SK-N-SH treated with all-trans-retinoic acid at 6 μM for 48 hours (cell line): ENCODE results near the gene DRGX.

Experiments
- ATAC-seq: fragments of 200-7000 bp; cut with Tn5 transposase; 3 replicates; pipeline ENCODE4 v1.9.1; 2020; ENCODE audit warnings: mild to moderate bottlenecking, moderate library complexity
- BACH2 ChIP-seq: fragments of 250-450 bp; sonication (Bioruptor Pico); IDR thresholded peaks from 2 replicates; pipeline ENCODE4 v1.9.0; 2021; ENCODE audit warnings: mild to moderate bottlenecking, borderline replicate concordance
- CSDC2 ChIP-seq: fragments of 250-450 bp; sonication (Bioruptor Pico); IDR thresholded peaks from 2 replicates; pipeline ENCODE4 v1.5.0; 2020; ENCODE audit warnings: mild to moderate bottlenecking, moderate library complexity
- GLIS3 ChIP-seq: fragments of 250-450 bp; sonication (Bioruptor Pico); IDR thresholded peaks from 2 replicates; pipeline ENCODE4 v1.5.0; 2020; ENCODE audit warnings: mild to moderate bottlenecking, moderate library complexity
- ISL1 ChIP-seq: fragments of 250-450 bp; sonication (Bioruptor Pico); IDR thresholded peaks from 2 replicates; pipeline ENCODE4 v2.1.2; 2022; ENCODE audit warnings: mild to moderate bottlenecking, moderate library complexity
- OSR1 ChIP-seq: fragments of 250-450 bp; sonication (Bioruptor Pico); IDR thresholded peaks from 2 replicates; pipeline ENCODE4 v1.8.0; 2022; ENCODE audit warnings: moderate library complexity, mild to moderate bottlenecking, inconsistent platforms
- PPARA ChIP-seq: fragments of 250-450 bp; sonication (Bioruptor Pico); IDR thresholded peaks from 2 replicates; pipeline ENCODE4 v1.5.0; 2020; ENCODE audit warnings: mild to moderate bottlenecking, borderline replicate concordance
- RARB ChIP-seq: fragments of 250-450 bp; sonication (Bioruptor Pico); IDR thresholded peaks from 2 replicates; pipeline ENCODE4 v1.8.0; 2021; ENCODE audit warnings: mild to moderate bottlenecking, moderate library complexity
- SNAI2 ChIP-seq: fragments of 250-450 bp; sonication (Bioruptor Pico); IDR thresholded peaks from 2 replicates; pipeline ENCODE4 v1.5.0; 2020; ENCODE audit warnings: mild to moderate bottlenecking, moderate library complexity
- TCF4 ChIP-seq: fragments of 250-450 bp; sonication (Bioruptor Pico); IDR thresholded peaks from 2 replicates; pipeline ENCODE4 v1.8.0; 2021; ENCODE audit warnings: mild to moderate bottlenecking, moderate library complexity, borderline replicate concordance
- TOX ChIP-seq: fragments of 250-450 bp; sonication (Bioruptor Pico); IDR thresholded peaks from 2 replicates; pipeline ENCODE4 v1.8.0; 2021; ENCODE audit warnings: mild to moderate bottlenecking, moderate library complexity, borderline replicate concordance
- ZFP3 ChIP-seq: fragments of 250-450 bp; sonication (Bioruptor Pico); IDR thresholded peaks from 2 replicates; pipeline ENCODE4 v1.5.0; 2020; ENCODE audit warnings: mild to moderate bottlenecking, moderate library complexity
- ZFP30 ChIP-seq: fragments of 450-650 bp; formaldehyde crosslinking; IDR thresholded peaks from 2 replicates; pipeline ENCODE4 v1.5.0; 2022; ENCODE audit warnings: mild to moderate bottlenecking, moderate library complexity
- ZNF565 ChIP-seq: fragments of 450-650 bp; formaldehyde crosslinking; conservative IDR thresholded peaks from 2 replicates; pipeline ENCODE4 v1.5.0; 2020; ENCODE audit warnings: low read depth, mild to moderate bottlenecking, moderate library complexity
- ZNF70 ChIP-seq: fragments of 450-650 bp; formaldehyde crosslinking; IDR thresholded peaks from 2 replicates; pipeline ENCODE4 v1.5.0; 2020; ENCODE audit warnings: mild to moderate bottlenecking, moderate library complexity
- ZNF8 ChIP-seq: fragments of 450-650 bp; formaldehyde crosslinking; IDR thresholded peaks from 2 replicates; pipeline ENCODE4 v1.5.0; 2020; ENCODE audit warnings: mild to moderate bottlenecking, moderate library complexity
- TF ChIP-seq, protein P1 (sequence below): fragments of 250-450 bp; sonication (Bioruptor Pico); IDR thresholded peaks from 2 replicates; pipeline ENCODE4 v1.5.1; 2020; ENCODE audit warnings: low read depth, mild to moderate bottlenecking, moderate library complexity
- TF ChIP-seq, protein P2 (sequence below): fragments of 250-450 bp; sonication (Bioruptor Pico); IDR thresholded peaks from 2 replicates; pipeline ENCODE4 v1.5.0; 2020; ENCODE audit warnings: mild to moderate bottlenecking, moderate library complexity
- TF ChIP-seq, protein P3 (sequence below): fragments of 250-450 bp; sonication (Bioruptor Pico); IDR thresholded peaks from 2 replicates; pipeline ENCODE4 v1.5.1; 2021; ENCODE audit warnings: mild to moderate bottlenecking, moderate library complexity

DRGX gene

GRCh38 chr10:49353895-49354566 is 41.9 kb downstream of the DRGX start:
- TF ChIP-seq OSR1 (CRISPR knock-in tag) (no peak), ZNF565 (CRISPR knock-in tag) (no peak), RARB (CRISPR knock-in tag) (no peak), CSDC2 (CRISPR knock-in tag) (no peak), PPARA (CRISPR knock-in tag) (no peak), TOX (CRISPR knock-in tag) (no peak), TCF4 (CRISPR knock-in tag) (no peak), ZFP3 (CRISPR knock-in tag) (no peak), SNAI2 (no peak), GLIS3 (CRISPR knock-in tag) (no peak), BACH2 (CRISPR knock-in tag) (no peak), ISL1 (CRISPR knock-in tag) (no peak)
- TF ChIP-seq, protein P1, sequence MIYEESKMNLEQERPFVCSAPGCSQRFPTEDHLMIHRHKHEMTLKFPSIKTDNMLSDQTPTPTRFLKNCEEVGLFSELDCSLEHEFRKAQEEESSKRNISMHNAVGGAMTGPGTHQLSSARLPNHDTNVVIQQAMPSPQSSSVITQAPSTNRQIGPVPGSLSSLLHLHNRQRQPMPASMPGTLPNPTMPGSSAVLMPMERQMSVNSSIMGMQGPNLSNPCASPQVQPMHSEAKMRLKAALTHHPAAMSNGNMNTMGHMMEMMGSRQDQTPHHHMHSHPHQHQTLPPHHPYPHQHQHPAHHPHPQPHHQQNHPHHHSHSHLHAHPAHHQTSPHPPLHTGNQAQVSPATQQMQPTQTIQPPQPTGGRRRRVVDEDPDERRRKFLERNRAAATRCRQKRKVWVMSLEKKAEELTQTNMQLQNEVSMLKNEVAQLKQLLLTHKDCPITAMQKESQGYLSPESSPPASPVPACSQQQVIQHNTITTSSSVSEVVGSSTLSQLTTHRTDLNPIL, result no peak
- TF ChIP-seq, protein P2, sequence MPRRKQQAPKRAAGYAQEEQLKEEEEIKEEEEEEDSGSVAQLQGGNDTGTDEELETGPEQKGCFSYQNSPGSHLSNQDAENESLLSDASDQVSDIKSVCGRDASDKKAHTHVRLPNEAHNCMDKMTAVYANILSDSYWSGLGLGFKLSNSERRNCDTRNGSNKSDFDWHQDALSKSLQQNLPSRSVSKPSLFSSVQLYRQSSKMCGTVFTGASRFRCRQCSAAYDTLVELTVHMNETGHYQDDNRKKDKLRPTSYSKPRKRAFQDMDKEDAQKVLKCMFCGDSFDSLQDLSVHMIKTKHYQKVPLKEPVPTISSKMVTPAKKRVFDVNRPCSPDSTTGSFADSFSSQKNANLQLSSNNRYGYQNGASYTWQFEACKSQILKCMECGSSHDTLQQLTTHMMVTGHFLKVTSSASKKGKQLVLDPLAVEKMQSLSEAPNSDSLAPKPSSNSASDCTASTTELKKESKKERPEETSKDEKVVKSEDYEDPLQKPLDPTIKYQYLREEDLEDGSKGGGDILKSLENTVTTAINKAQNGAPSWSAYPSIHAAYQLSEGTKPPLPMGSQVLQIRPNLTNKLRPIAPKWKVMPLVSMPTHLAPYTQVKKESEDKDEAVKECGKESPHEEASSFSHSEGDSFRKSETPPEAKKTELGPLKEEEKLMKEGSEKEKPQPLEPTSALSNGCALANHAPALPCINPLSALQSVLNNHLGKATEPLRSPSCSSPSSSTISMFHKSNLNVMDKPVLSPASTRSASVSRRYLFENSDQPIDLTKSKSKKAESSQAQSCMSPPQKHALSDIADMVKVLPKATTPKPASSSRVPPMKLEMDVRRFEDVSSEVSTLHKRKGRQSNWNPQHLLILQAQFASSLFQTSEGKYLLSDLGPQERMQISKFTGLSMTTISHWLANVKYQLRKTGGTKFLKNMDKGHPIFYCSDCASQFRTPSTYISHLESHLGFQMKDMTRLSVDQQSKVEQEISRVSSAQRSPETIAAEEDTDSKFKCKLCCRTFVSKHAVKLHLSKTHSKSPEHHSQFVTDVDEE, result no peak
- TF ChIP-seq, all 23 proteins: peak for 0

DNA sequence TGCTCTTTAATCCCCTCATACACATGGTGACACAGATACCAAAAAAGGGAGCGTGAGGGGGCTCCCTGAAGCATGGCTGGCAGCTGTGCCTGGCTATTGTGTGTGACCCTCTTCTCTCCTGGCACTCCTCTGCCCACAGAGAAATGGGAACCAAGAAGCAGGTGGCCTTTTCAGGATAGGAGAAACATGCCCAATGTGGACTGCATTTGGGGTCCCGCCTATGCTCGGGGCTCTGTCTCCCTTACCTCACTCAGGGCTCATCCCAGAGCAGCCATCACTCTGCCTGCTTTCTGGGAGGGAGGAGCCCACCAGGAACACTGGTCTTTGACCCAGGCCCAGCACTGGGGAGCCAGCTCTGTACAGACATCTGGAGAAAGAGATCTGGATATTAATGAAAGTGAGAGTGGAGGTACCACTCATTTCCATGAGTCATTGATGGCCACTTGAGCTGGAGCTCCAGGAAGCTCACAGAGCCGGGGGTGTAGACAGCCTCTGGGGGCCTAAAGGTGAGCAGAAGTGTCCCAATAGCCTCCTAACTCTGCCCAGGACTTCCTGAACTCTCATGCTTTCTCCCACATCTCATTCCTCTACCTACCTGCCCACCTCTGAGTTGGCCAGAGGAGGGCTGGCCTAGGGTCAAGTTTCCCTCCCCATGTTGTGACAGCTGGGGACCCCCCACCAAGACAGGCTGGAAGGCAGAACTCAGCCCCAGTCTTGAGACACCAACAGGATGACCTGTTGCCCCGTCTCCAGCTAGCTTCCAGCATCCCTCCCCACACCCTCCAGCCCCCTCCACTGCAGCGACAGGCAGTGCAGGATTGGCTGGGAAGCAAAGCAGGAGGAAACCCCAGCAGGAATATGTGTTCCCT is 42.6 kb downstream of the DRGX start:
- TF ChIP-seq PPARA (CRISPR knock-in tag) (no peak), ZNF8 (CRISPR knock-in tag) (no peak), SNAI2 (no peak), ZNF565 (CRISPR knock-in tag) (no peak), ZFP30 (CRISPR knock-in tag) (no peak), TOX (CRISPR knock-in tag) (no peak)
- TF ChIP-seq, protein P2, result no peak
- no peak for ATAC-seq

More at GRCh38 chr10:49353895-49354566, 41.9 kb downstream of the DRGX start:
- no peak for ATAC-seq

DNA sequence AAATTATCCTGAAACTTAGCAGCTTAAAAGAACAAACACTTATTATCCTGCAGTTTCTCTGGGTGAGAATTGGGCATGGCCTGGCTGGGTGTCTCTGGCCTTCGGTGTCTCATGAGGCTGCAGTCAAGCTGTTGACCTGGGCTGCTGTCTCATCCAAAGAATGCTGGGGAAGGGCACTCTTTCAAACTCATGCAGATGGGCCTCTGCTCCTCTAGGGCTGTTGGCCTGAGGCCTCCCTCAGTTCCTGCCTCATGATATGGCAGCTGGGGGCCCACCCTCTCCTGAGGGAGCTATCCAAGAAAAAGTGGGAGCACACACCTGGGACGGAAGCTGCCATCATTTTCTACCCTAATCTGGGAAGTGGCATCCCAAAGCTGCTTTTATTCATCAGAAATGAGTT is 43.6 kb downstream of the DRGX start:
- no peak for ATAC-seq
- TF ChIP-seq ZNF8 (CRISPR knock-in tag) (no peak), ZNF70 (no peak), ZFP30 (CRISPR knock-in tag) (no peak)
- TF ChIP-seq, protein P2, result no peak
- TF ChIP-seq, protein P3, sequence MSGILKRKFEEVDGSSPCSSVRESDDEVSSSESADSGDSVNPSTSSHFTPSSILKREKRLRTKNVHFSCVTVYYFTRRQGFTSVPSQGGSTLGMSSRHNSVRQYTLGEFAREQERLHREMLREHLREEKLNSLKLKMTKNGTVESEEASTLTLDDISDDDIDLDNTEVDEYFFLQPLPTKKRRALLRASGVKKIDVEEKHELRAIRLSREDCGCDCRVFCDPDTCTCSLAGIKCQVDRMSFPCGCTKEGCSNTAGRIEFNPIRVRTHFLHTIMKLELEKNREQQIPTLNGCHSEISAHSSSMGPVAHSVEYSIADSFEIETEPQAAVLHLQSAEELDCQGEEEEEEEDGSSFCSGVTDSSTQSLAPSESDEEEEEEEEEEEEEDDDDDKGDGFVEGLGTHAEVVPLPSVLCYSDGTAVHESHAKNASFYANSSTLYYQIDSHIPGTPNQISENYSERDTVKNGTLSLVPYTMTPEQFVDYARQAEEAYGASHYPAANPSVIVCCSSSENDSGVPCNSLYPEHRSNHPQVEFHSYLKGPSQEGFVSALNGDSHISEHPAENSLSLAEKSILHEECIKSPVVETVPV, result no peak
